ENCODE measurements around the gene PPP1R7. TPM values are rescaled to one million over a fixed set of nuclear protein-coding genes. Genes with fewer than 3 reads are reported as not detected.

PPP1R7 gene
- total RNA-seq, 4 donors from 2014 or later, result 37.8 to 104 (median 44.4) TPM

- Histone ChIP-seq H3K9me3 (no peaks in the 10 kb centered on the region), H3K27me3 (no peaks in the 10 kb centered on the region), H3K4me1 (no peaks in the 10 kb centered on the region), H3K4me3 (no peak overlapping the region), H3K27ac (no peak overlapping the region), H3K36me3 (no peaks in the 10 kb centered on the region)
- TF ChIP-seq POLR2AphosphoS5 (IDR thresholded peaks at IDR 0.05) (no peak), EP300 (IDR thresholded peaks at IDR 0.05) (no peak), CTCF (IDR thresholded peaks at IDR 0.05) (no peak), POLR2A (IDR thresholded peaks at IDR 0.05) (no peak)
- 62% methylated on average over 17 of the region's 27 CpGs for WGBS
- DNase-seq (ENCODE audit: low spot score in 2 of 2), result no peak
These were observed 48.4 kb downstream of the PPP1R7 start for GRCh38 chr2:241198381-241199279.

GRCh38 chr2:241199286-241199685, 49.0 kb downstream of the PPP1R7 start:
- no peak for DNase-seq (ENCODE audit: low spot score in 2 of 2)
- H3K4me3 ChIP-seq, result no peak overlapping the region
- H3K27me3 ChIP-seq, result no peaks in the 10 kb centered on the region
- H3K27ac ChIP-seq, result no peak overlapping the region
- H3K4me1 ChIP-seq, result no peaks in the 10 kb centered on the region
- no CpG with 5 or more reads among the region's 16 CpGs for WGBS
- TF ChIP-seq POLR2AphosphoS5 (IDR thresholded peaks at IDR 0.05) (no peak), EP300 (IDR thresholded peaks at IDR 0.05) (no peak), POLR2A (IDR thresholded peaks at IDR 0.05) (no peak), CTCF (IDR thresholded peaks at IDR 0.05) (no peak)
- H3K9me3 ChIP-seq, result no peaks in the 10 kb centered on the region
- no peaks in the 10 kb centered on the region for H3K36me3 ChIP-seq

- Histone ChIP-seq H3K36me3 (no peaks in the 10 kb centered on the region), H3K27ac (no peak overlapping the region), H3K27me3 (no peaks in the 10 kb centered on the region), H3K9me3 (no peaks in the 10 kb centered on the region), H3K4me1 (no peaks in the 10 kb centered on the region), H3K4me3 (no peak overlapping the region)
- 72% methylated on average over 21 of the region's 42 CpGs for WGBS
- DNase-seq (ENCODE audit: low spot score in 2 of 2), result no peak
- TF ChIP-seq POLR2A (IDR thresholded peaks at IDR 0.05) (no peak), EP300 (IDR thresholded peaks at IDR 0.05) (no peak), CTCF (IDR thresholded peaks at IDR 0.05) (no peak), POLR2AphosphoS5 (IDR thresholded peaks at IDR 0.05) (no peak)
These were observed 49.9 kb downstream of the PPP1R7 start for GRCh38 chr2:241199897-241200821.

GRCh38 chr2:241200822-241201395, 50.6 kb downstream of the PPP1R7 start:
- Histone ChIP-seq H3K4me1 (no peaks in the 10 kb centered on the region), H3K4me3 (no peak overlapping the region), H3K27ac (no peak overlapping the region), H3K27me3 (no peaks in the 10 kb centered on the region), H3K9me3 (no peaks in the 10 kb centered on the region), H3K36me3 (no peaks in the 10 kb centered on the region)
- WGBS, result 89% methylated on average over 18 of the region's 21 CpGs
- no peak for TF ChIP-seq EP300 (IDR thresholded peaks at IDR 0.05)
- DNase-seq (ENCODE audit: low spot score in 2 of 2), result no peak

GRCh38 chr2:241201445-241202267, 51.4 kb downstream of the PPP1R7 start:
- Histone ChIP-seq H3K4me1 (no peaks in the 10 kb centered on the region), H3K27me3 (no peaks in the 10 kb centered on the region), H3K4me3 (no peak overlapping the region), H3K9me3 (no peaks in the 10 kb centered on the region), H3K36me3 (no peaks in the 10 kb centered on the region), H3K27ac (no peak overlapping the region)
- TF ChIP-seq EP300 (IDR thresholded peaks at IDR 0.05) (no peak), POLR2A (IDR thresholded peaks at IDR 0.05) (no peak), POLR2AphosphoS5 (IDR thresholded peaks at IDR 0.05) (no peak), CTCF (IDR thresholded peaks at IDR 0.05) (no peak)
- WGBS, result 83% methylated on average over 7 of the region's 24 CpGs
- no peak for DNase-seq (ENCODE audit: low spot score in 2 of 2)
